Right lobe of liver (tissue), 4 donors: ENCODE results near the gene LRIT3.

Experiments used
- CTCF ChIP-seq, 4 donors: fragments of 200-600 bp in 3 of 4; fragments of 450-650 bp in 1 of 4; IDR thresholded peaks; one replicate each; pipeline versions ENCODE4 v1.5.1 to v1.8.0; 2016 to 2022; ENCODE audit warnings: antibody characterized with exemption in 4 of 4, mild to moderate bottlenecking in 2 of 4
- POLR2A ChIP-seq: fragments of 450-650 bp; IDR thresholded peaks from one replicate; pipeline ENCODE4 v1.6.1; 2017; ENCODE audit warnings: antibody characterized with exemption, mild to moderate bottlenecking
- donor health status: DM: no; HTN: no; CAD: no.
- donor health status: DM: no; HTN: no; CAD: no.
- donor health status: DM: no; HTN: yes; CAD: no.

GRCh38 chr4:109873791-109874514 lies 26.0 kb downstream of the LRIT3 start:
- no peak for TF ChIP-seq CTCF (IDR thresholded peaks at IDR 0.05)
- TF ChIP-seq POLR2A: no peak
